ENCODE measurements around the gene ZNF705A. TPM values are rescaled to one million over a fixed set of nuclear protein-coding genes. Genes with fewer than 3 reads are reported as not detected.
"Not testable (repeated sequence)": the region's sequence is repeated elsewhere in the genome, so short reads cannot be mapped to it uniquely, and the experiment has no call there.

The ZNF705A gene
- total RNA-seq = not detected

DNA sequence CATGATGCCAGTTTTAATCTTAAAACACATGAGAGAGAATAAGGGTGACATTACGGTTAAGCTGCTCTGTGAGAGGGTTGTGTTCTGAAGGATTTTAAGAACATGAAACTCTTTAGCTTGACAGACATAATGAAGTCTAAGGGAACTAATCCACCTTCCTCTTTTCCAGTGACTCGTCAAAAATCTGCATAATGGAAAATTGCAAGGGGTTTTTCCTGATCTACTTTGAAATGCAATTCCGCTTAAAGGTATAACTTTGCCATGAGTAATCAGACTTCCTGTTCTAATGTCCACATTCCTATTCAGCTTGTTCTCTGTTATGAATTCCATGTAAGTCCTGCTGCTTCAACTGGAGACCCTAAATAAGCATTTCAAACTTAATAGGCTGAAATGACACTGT is at the start of gene ZNF705A:
ZNF705A (plus strand) TSS at position 171 of the 400 bp plus-strand sequence. CDS start 15,611 bp downstream, outside the sequence.
- H3K36me3 ChIP-seq = no peaks in the 10 kb centered on the region
- no peak for DNase-seq (ENCODE audit: extremely low spot score)
- H3K9me3 ChIP-seq = no peaks in the 10 kb centered on the region
- TF ChIP-seq CTCF (IDR thresholded peaks at IDR 0.05) (no peak), POLR2A (IDR thresholded peaks at IDR 0.05; ENCODE audit: low read depth) (no peak), EP300 (IDR thresholded peaks at IDR 0.05) (no peak), POLR2AphosphoS5 (IDR thresholded peaks at IDR 0.05) (no peak)
- no peaks in the 10 kb centered on the region for H3K4me1 ChIP-seq
- intact Hi-C loops (cut with DNase I) = no loop called here
- no peak within 1 kb of the TSS for H3K4me3 ChIP-seq
- WGBS = 61% methylated on average over 3 of the region's 3 CpGs
- peaks cover 0 to 3% (median 0%) of the 10 kb centered on the region in 4 donors for H3K27me3 ChIP-seq
- H3K27ac ChIP-seq (replicated peaks in 1 of 4) = no peak within 1 kb of the TSS

DNA sequence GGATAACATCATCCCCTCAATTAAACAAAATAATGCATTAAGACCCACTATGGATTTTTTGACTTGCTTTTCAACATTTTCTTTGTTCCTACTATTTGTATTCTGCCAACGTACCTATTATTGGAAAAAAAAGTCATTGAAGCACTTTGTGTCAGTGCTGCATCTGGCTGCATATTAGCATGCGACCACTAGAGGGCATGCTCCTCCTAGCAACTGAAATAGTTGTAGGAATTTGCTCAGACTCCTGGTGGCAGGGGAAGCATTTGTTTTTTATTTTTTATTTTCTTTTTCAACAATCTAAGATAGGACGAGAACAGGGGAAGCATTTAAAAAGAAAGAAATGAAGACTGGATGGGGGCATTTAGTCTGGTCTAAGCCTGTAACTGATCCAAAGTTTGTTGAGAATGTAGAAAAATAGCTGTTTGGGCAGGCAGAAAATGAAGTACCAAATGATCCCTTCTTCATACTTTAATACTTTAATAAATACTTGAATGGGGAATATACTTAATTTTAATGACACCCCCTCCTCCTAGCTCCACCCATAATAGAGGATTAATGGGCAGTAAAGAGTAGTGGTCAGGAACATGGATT is 47.9 kb upstream of the ZNF705A start:
- peaks cover 0 to 22% (median 9%) of the 10 kb centered on the region in 4 donors for H3K36me3 ChIP-seq
- WGBS = 0% methylated on average over 3 of the region's 3 CpGs
- intact Hi-C loops (cut with DNase I) = loop anchor here (5.0 kb wide), 1 partner anchor 128 kb away; no protein-coding TSS in a partner anchor

GRCh38 chr12:8113117-8113516 is 43.7 kb upstream of the ZNF705A start:
- H3K27me3 ChIP-seq; H3K9me3 ChIP-seq; H3K4me3 ChIP-seq; H3K27ac ChIP-seq (replicated peaks in 1 of 4); intact Hi-C loops (cut with DNase I); H3K4me1 ChIP-seq; DNase-seq (ENCODE audit: extremely low spot score): not testable (repeated sequence)
- 97% methylated on average over 4 of the region's 4 CpGs for WGBS
- H3K36me3 ChIP-seq = peaks cover 0 to 14% (median 0%) of the 10 kb centered on the region in 4 donors

More for the DNA sequence above, 47.9 kb upstream of the ZNF705A start:
- DNase-seq (ENCODE audit: extremely low spot score) = no peak
- no peak overlapping the region for H3K4me3 ChIP-seq
- no peaks in the 10 kb centered on the region for H3K27me3 ChIP-seq
- H3K27ac ChIP-seq (replicated peaks in 1 of 4) = no peak overlapping the region
- peak; percentile 89 to 95 (median 92) for TF ChIP-seq CTCF (IDR thresholded peaks at IDR 0.05)
- peak in 1 of 2 donors; percentile 22 for TF ChIP-seq POLR2AphosphoS5 (IDR thresholded peaks at IDR 0.05)
- TF ChIP-seq POLR2A (IDR thresholded peaks at IDR 0.05; ENCODE audit: low read depth) = no peak
- H3K4me1 ChIP-seq = peaks cover 0 to 8% (median 0%) of the 10 kb centered on the region in 4 donors
- H3K9me3 ChIP-seq = no peaks in the 10 kb centered on the region

DNA sequence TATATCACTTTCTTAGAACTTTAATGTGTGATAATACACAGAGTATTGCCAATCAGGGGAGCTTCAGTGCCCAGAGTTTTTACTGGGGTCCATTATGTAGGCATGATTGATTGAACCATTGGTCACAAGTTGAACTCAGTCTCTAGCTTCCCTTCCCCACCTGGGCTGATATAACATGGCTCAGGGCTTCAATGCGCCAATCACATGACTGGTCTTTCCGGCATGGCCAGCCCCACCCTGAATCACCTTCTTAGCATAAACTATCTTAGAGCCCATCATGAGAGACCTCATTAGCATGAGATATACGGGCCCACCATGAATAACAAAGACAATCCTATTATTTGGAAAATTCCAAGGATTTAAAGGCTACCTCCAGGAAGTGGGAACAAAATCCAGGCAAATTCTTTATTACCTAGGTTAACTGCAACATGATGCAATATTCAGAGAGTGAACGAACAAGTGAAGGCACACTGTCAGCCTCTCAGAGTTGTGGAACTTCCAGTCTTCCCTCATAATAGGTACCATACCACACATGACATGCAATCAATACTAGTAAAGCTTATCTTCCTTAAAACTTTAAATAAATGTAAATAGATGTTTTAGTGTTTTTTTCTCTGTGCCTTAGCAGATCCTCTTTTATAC is 36.6 kb upstream of the ZNF705A start:
- Histone ChIP-seq H3K4me1 (no peaks in the 10 kb centered on the region), H3K4me3 (no peak overlapping the region), H3K36me3 (peaks cover 0 to 20% (median 3%) of the 10 kb centered on the region in 4 donors), H3K9me3 (no peaks in the 10 kb centered on the region), H3K27me3 (no peaks in the 10 kb centered on the region), H3K27ac (replicated peaks in 1 of 4) (no peak overlapping the region)
- TF ChIP-seq POLR2A (IDR thresholded peaks at IDR 0.05; ENCODE audit: low read depth) (no peak), POLR2AphosphoS5 (IDR thresholded peaks at IDR 0.05) (no peak), EP300 (IDR thresholded peaks at IDR 0.05) (no peak), CTCF (IDR thresholded peaks at IDR 0.05) (no peak)
- WGBS = 98% methylated on average over 4 of the region's 4 CpGs
- intact Hi-C loops (cut with DNase I) = no loop called here
- no peak for DNase-seq (ENCODE audit: extremely low spot score)

DNA sequence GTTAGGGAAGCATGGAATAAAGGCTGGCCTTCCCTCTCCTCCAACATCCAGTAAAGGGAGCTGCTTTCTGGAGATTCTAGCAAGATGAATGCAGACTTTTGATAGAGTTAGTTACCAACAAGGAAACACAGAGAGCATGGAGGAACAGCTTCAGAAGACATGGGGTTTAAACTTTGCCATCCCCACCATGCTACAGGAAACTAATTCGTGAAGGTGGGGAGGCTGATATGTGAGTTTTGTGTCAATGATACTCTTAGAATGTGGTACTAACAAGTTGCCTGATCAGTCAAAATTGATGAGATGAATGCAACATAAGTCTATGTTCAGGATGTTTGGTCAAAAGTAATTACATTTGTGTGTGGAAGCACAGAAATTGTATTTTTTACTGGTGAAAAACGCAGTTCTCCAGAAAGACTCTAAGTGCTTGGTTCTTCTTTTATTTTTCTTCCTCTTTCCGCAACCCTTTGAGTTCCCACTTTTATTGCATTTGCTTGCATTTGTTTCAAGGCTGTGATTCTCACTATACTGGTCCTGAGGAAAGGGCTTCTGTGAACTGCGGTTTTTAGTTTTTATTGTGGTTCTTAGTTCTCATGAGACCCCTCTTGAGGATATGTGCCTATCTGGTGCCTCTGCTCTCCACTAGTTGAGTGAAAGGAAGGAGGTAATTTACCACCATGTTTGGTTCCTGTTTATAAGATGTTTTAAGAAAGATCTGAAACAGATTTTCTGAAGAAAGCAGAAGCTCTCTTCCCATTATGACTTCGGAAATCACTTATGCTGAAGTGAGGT is 33.5 kb upstream of the ZNF705A start, which contains the start of gene CLEC4A:
CLEC4A (plus strand) TSS at position 494 of the 789 bp plus-strand sequence; CDS start at position 756, 262 bp downstream.
- intact Hi-C loops (cut with DNase I) = no loop called here
- no peak for TF ChIP-seq POLR2A (IDR thresholded peaks at IDR 0.05; ENCODE audit: low read depth)
- TF ChIP-seq EP300 (IDR thresholded peaks at IDR 0.05) = no peak
- TF ChIP-seq CTCF (IDR thresholded peaks at IDR 0.05) = no peak
- no peak for TF ChIP-seq POLR2AphosphoS5 (IDR thresholded peaks at IDR 0.05)
- 76% methylated on average over 5 of the region's 5 CpGs for WGBS
- H3K36me3 ChIP-seq = peaks cover 0 to 14% (median 2%) of the 10 kb centered on the region in 4 donors
- DNase-seq (ENCODE audit: extremely low spot score) = no peak
- peak within 1 kb of the TSS in 1 of 4 donors; percentile 8 for H3K4me3 ChIP-seq
- H3K27me3 ChIP-seq = no peaks in the 10 kb centered on the region
- H3K4me1 ChIP-seq = no peaks in the 10 kb centered on the region
- no peaks in the 10 kb centered on the region for H3K9me3 ChIP-seq
- no peak within 1 kb of the TSS for H3K27ac ChIP-seq (replicated peaks in 1 of 4)
